HEK293T (cell line): ENCODE data around the gene RALB.

Experiments
- BHLHE40 ChIP-seq: fragments of 450-650 bp; IDR thresholded peaks from 2 replicates; pipeline ENCODE4 v1.6.1; 2016; ENCODE audit warnings: mild to moderate bottlenecking, moderate library complexity, borderline replicate concordance
- ELF4 ChIP-seq: fragments of 450-650 bp; IDR thresholded peaks from 2 replicates; pipeline ENCODE4 v1.6.1; 2017; ENCODE audit warnings: antibody characterized with exemption

DNA sequence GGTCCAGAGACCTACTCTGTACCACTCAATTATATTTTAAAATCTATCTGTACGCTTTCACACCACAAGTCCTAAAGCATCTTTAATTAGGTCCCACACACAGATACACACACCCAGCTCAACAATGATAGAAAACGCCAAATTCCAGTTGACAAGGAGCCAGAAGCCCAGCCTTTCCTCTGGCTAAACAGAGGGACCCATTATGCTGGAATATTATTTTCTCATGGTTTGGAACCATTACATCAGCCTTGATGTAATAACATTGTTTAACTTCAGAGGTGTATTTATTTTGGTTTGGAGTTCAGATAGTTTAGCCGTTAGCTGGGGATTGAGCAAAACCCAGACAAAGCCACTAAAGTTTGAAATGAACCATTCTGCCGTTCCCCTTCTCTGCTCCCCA, 79.3 kb downstream of the RALB start:
- no peak for TF ChIP-seq ELF4
- no peak for TF ChIP-seq BHLHE40
